SW 1271 (cell line): ENCODE measurements around the gene ZNF385B.
"Not testable (repeated sequence)": the region's sequence is repeated elsewhere in the genome, so short reads cannot be mapped to it uniquely, and the experiment has no call there.

Source experiments
- DNase-seq, 2 experiments: peaks; one replicate each; lab custom pipeline; 2025; lab: John Stamatoyannopoulos, UW

ZNF385B gene

DNA sequence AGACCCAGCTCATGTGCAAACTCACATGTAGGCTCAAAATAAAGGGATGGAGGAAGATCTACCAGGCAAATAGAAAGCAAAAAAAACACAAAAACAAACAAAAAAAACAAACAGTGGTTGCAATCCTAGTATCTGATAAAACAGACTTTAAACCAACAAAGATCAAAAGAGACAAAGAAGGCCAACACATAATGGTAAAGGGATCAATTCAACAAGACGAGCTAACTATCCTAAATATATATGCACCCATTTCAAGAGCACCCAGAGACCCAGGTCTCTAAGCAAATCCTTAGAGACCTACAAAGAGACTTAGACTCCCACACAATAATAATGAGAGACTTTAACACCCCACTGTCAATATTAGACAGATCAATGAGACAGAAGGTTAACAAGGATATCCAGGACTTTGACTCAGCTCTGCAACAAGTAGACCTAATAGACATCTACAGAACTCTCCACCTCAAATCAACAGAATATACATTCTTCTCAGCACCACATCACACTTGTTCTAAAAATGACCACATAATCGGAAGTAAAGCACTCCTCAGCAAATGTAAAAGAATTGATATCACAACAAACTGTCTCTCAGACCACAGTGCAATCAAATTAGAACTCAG, 229.5 kb downstream of the ZNF385B start:
- not testable (repeated sequence) for DNase-seq

DNA sequence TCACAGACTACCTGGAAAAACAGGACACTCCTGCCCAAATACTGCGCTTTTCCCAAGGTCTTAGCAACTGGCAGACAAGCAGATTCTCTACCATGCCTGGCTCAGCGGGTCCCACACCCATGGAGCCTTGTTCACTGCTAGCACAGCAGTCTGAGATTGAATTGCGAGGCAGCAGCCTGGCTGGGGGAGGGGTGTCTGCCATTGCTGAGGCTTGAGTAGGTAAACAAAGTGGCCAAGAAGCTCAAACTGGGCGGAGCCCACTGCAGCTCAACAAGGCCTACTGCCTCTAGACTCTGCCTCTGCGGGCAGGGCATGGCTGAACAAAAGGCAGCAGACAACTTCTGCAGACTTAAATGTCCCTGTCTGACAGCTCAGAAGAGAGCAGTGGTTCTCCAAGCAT, 231.6 kb downstream of the ZNF385B start:
- not testable (repeated sequence) for DNase-seq

DNA sequence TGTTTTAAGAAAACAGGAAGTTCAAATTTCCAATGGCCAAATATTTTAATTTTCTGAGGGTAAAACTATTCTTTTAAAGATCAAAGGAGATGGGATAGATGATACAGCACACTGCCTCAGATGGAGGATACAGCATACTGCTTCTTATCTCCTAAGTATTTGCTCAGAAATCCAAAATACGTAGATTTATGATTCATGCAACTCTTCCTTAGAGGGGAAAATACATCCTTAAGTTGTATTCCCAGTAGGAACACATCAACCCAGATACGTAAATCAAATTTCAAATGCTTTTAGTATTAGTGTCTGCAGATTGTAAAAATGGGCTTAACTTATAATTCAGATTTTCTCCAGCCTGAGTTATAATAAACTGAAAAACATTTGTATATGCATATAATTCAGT, 235.2 kb downstream of the ZNF385B start:
- no peak for DNase-seq

DNA sequence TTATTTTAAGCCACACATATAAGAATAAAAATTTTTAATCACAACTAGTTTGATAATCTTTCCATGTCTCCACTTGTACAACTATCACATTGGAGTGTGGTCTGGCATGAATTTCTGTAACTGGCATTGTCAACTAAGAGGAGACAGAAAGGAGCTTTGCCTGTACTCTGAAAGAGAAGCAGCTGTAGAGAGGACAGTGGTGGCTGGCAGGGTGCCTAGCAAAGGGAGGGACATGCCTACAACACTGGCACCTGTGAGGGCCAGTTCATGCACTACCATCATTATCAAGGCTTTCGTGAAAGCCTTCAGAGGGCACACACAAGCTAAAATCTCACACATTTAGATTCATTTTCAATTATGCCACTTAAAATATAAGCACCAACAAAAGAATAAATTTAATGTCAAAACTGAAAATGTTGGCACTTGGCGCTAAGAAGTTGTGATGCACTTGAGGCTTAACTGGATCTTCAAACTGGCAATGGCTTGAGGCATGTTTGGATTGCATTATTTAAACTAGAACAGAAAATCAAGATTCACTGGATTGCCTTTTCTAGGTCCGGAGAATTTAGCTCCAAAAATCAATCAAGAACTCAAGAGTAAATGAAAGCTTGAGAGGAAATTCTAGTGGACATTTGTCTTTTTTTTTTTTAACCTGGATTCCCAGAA, 238.6 kb downstream of the ZNF385B start:
- DNase-seq: no peak

DNA sequence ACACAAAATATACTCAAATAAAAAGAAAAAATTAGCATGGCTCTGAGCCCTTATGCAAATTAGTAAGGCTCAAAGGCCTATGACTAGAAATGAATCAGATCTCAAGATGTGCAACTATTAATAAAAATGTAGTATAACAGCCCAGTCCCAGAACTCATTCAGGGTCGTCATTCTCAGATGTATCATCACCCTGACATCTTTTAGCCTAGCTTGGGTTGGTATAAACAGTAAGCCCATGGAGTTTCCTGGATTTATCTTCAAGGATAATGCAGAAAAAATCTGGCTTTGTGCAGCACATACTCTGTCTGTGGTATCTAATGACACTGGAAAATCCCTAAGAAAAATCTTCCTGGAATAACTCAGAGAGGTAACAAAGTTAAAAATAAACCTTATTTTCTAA, 239.3 kb downstream of the ZNF385B start:
- DNase-seq: no peak

DNA sequence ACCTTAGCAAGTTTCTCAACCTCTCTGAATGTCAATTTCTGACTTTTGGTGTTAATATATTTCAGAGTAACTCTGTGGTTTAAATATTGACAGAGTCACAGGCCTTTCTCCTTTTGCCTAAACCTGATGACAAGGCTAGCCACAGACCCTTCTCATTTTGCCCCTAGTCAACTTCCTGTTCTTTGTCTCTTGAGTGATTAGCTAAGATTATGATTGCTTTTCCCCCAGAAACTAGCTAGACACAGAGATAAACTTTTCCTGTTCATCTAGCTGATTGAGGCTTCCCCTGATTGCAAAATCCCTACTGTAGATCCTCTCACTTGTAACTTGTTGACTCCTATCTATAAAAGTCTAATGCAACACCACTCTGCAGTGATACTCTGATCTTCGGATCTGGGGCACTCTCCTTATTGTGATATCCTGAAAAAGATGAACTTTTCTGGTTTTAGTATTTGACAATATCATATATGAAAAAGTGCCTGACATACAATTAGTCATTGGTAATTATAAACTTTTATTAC, 241.4 kb downstream of the ZNF385B start:
- DNase-seq: no peak

DNA sequence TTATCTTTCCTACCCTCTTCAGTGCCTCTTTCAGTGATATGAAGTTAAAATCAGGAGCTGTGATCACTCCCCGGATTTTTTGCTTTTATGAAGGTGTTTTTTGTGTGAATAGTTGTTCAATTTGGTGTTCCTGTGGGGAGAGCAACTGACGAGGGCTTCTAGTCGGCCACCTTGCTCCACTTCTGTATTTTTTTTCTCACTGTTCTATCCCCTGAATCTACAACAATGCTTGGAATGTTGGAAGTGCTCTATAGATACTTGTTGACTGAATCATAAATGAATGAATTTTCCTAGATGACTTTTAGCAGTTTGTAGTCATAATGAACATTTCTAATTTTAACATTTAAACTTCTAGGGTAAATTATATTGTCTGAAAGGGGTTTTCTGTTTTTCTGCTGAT, 247.3 kb downstream of the ZNF385B start:
- DNase-seq: peak in 1 of 2 experiments; percentile 18

DNA sequence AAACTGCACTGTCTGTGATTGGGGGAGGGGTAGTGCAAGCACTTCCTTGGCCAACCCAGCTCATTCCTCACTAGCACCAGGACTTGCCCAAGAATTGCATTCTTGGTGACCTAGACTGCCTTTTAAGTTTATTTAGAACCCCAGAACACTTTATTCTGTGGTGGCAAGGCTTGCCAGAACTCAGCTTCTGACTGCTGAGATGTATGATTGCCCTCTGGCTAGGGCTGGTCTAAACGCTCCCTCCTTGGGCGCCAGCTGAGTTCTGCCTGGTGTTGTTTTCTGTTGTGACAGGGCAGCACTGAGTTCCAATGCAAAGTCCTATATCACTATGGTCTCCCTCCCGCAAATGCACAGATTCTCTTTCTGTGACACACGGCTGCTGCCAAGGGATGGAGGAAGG, 247.7 kb downstream of the ZNF385B start:
- DNase-seq: no peak

DNA sequence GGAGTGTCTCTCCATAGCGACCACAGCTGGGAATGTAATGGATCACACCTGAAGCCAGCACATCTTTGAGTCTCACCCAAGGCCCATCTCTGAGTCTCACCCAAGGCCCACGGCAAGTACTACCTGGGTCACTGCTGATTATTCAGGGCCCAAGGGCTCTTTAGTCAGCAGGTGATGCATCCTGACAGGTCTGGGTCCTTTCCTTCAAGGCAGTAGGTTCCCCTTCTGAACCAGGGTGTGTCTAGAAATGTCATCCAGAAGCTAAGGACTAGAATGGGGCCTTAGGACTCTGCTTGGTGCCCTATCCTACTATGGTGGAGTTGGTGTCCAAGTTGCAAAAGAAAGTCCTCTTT, 248.1 kb downstream of the ZNF385B start:
- DNase-seq: no peak

DNA sequence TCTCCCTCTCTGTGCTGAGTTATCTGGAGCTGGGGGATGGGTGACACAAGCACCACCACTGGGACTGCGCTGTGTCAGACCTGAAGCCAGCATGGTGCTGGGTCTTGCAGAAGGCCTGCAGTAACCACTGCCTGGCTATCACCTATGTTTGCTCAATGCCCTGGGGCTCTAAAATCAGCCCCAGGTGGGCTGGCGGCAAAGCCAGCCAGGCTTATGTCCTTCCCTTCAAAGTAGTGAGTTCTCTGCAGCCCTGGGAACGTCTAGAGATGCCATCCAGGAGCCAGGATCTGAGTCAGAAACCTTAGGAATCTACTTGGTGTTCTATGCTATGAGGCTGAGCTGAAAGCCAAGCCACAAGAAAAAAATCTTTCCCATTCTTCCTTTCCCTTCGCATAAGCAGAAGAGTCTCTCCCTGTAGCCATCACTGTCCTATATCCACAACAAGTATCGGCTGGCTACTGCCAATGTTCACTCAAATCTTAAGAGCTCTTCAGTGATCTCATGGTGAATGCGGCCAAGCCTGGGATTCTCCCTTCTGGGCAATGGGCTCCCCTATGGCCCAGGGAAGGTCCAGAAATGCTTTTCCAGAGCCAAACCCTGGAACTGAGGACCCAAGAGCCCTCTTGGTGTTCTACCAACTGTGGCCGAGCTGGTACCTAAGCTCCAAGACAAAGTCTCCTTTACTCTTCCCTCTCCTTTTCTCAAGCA, 248.7 kb downstream of the ZNF385B start:
- DNase-seq: no peak

DNA sequence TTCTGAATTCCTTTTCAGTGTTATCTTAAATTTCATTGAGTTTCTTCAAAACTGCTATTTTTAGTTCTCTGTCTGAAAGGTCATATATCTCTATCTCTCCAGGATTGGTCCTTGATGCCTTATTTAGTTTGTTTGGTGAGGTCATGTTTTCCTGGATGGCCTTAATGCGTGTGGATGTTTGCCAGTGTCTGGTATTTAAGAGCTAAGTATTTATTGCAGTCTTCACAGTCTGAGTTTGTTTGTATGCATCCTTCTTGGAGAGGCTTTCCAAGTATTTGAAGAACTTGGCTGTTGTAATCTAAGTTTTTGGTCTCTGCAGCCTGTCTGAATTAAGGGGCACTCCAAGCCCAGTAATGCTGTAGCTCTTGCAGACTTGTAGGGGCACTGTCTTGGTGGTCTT, 249.3 kb downstream of the ZNF385B start:
- no peak for DNase-seq

DNA sequence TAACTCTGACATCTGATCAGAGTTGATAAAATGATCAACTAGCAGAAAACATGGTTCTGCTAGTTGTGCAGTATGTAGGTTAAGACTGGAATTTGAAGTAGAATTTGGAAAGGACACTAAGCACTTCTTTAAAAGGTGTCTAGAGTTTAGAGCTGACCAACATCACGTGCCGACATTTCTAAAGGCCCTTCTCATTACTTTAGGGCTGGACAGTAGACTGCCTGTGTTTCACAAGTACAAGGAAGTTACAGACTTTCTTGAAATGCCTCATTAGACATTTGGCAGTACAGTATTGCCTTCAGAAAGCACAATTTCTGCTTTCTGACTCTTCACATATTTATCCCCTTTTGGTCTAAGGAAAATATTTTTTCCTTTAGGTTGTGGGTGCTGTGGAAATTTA, 255.3 kb downstream of the ZNF385B start:
- no peak for DNase-seq

DNA sequence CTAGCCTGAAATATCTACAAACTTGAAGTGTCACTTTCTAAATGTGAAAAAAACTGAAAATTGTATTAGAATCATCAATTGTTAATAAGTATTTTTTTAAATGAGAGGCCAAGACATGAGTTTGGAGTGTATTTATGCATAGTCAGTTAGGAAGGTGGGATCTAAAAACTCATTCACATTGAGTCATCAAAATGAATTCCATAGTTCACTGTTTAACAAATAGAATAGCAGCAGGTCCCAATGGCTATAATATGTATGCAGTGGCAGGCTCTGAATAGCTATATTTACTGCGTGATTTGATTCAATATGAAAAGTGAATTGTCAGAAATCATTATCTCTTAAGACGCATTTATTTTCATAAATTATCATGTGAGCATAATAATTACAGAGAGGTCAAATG, 256.1 kb downstream of the ZNF385B start:
- no peak for DNase-seq

DNA sequence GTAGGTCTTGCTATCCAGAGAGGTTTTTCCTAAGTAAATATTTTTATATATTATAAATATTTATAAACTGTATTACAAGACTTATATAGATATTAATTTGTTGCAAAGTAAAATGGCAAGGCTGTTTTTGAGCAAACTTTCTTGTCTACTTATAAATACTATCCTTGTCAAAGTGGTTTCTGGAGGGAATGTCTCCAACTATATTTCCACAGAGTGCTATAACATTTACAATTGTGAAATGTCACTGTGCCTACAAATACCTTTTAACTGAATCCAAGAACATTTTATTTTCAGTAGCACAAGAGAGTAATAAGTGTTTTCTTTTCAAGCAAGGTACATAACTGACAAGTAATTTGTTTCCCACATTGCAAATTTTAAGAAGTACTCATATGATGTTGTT, 256.8 kb downstream of the ZNF385B start:
- DNase-seq: no peak

DNA sequence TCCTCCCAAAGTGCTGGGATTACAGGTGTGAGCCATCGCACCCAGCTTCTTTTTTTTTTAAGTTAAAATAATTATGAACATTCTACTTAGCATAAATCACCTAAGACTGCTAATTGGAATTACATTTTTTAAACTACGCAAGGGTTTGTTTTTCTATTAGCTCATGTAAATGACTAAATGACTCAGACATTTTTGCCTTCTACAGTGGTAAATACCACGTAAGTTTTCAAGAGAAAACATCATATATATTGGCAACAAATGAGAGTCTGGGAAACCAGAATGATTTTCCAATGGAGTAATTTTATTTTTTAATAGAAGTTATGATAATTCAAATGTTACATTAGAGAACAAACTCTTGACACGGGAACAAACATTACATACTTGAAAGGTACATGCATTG, 259.0 kb downstream of the ZNF385B start:
- no peak for DNase-seq

DNA sequence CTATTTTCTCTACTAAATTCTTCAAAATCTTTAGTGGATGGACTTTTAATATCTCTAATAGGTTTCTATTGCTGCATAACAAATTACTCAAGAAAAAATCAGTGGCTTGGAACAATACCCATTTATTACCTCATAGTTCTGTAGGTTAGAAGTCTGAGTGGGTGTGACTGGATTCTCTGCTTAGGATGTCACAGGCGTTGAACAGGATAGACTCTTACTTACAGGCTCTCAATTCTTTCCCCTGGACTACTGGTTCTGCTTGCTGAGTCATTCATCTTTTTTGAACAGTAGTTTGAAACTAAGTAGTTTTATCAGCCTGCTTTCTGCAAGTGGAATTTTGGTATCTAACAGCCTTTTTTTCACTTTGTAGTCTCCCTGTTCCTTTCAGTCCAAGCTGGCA, 265.4 kb downstream of the ZNF385B start:
- DNase-seq: no peak

DNA sequence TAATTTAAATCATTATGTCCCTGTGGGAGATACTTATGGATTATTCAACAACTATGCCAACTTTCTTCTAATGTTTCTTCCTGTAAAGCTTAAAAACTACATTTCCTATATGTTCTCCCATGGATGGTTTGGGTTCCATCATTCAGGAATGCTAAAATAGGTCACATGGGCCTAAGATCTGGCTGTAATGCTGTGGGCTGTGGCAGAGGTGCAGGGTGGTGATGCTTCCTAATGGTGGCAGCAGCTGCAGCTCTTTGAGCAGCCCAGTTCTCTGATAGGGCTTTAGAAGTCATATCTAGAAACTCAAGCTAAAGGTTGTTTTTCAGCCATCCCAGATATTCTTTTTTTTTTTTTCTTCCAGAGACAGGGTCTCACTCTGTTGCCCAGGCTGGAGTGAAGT, 266.1 kb downstream of the ZNF385B start:
- DNase-seq: peak in 1 of 2 experiments; percentile 26

DNA sequence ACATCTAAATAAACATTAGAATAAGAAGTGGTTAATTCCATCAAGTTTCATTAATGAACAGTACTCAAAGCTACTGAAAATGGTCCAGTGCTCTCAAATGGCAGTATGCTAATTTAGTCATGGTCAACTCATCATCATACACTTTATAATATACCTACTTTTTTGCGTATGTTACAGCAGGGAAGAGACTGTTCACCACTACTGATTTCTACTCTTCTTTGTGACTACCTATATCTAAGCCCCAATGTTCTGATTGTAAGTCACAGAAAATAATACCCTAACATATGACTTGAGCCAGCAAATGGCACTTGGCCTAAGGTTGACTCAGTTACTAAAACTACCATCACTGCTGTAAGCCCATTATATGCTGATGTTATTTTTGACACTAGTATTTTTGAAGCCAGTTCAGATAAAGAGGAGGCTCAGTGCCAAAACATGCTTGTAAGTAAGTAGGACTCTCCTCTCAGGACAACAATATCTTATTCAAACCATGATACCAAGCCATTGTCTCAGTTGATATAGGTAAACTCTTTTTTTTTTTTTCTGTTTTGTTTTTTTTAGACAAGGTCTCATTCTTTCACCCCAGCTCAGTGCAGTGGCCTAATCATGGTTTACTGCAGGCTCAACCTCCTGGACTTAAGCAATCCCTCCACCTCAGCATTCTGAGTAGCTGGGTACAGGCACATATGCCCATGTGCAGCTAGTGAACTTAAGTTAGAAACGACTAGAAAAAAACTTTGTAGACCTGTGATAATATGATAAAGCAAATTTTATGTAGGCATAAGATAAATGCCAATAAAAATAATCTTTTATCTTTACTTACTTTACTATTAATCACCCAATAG, 266.9 kb downstream of the ZNF385B start:
- DNase-seq: no peak

DNA sequence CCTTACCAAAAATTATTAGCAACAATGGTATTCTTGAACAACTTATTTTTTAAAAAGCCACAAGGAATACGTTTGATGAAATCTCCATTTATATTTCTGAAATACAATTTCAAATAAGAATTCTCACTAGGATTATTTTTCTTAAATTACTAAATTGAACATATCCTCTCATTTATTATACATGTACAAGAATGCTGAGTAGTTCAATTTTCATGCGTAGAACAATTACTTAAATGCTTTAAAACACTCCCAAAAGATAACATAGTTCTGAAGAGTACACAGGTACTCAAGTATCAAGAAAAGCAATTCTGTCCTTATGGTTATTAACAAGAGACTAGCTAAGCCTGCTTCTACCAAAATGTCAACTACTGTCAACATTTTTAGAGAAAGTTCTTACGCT, 268.1 kb downstream of the ZNF385B start:
- no peak for DNase-seq

DNA sequence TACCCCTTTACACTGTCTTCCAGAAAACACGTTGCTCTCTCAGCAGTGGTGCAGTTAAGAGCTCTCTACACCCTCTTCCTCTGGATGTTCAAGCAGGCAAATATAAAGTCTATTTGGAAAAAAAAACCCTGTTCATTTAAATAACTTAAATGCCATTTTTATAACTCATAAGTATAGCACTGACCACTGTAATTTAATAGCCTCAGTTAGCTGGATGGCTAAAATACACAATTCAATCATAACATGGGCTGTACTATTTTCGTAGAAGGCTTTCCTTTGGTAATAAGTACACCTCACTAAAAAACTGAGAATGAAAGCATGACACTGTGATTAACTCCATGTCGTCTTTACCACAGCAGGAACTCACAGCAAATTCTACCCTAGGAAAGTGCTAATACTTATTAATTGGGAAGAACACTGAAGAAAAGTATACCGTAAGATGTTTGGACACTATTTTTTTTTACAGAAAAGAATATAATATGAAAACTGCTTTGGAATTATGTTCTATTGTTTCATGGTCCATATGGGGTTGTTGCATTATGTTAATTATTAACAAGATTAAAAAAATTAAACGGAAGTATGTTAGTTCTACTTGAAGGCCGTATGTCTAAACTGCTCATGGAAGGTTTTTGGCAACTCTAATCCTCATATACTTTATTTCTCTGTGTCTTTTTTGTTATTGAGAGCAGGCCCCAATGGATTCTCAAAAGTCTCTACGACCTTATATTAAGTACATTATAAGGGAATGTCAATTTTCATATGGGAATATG, 269.1 kb downstream of the ZNF385B start:
- DNase-seq: no peak

DNA sequence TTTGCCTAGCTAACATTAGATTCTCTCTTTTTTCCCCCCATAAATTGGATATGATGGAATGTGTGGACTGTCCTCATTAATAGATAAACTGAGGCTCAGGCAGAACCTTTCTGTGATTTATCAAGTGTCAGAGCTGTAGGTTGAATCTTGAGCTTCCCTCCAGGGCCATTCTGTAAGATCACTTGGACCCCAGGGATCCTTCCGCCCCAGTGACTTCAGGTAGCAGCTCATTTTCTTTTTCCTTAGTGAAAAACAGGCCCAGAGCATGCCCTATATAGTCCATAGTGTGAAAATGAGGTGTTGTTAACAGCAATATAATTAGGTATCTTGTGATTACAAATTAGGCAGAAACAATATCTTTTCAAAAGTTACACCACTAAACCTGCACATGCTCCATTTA, 269.7 kb downstream of the ZNF385B start:
- no peak for DNase-seq
